ENCODE results near the gene PRAMEF2.
"Not testable (repeated sequence)": the region's sequence is repeated elsewhere in the genome, so short reads cannot be mapped to it uniquely, and the experiment has no call there.

- TF ChIP-seq POLR2A (IDR thresholded peaks at IDR 0.05; ENCODE audit: extremely low read depth, insufficient read length); CTCF (IDR thresholded peaks at IDR 0.05; ENCODE audit: low read depth, low read length): not testable (repeated sequence)
Measured at GRCh38 chr1:12863131-12863880, 6.4 kb downstream of the PRAMEF2 start.
